AG20443 (cell line): ENCODE data around the gene EID2.
A peak's percentile ranks its signal among the peaks of the same experiment; 100 is the strongest.

Experiments used
- DNase-seq: peaks from one replicate; pipeline ENCODE4 v3.0.0; 2012; ENCODE audit warnings: low spot score, mixed read lengths

The EID2 gene

GRCh38 chr19:39533791-39534190 lies 6.2 kb downstream of the EID2 start:
- no peak for DNase-seq

- no peak for DNase-seq
These were observed 6.9 kb downstream of the EID2 start for GRCh38 chr19:39533003-39533512.

- peak; percentile 99 for DNase-seq
These were observed 7.5 kb downstream of the EID2 start, which contains the start of gene EID2B for GRCh38 chr19:39532233-39533002. TSS of gene EID2B (minus strand) at chr19:39532852. CDS start at chr19:39532802, 50 bp downstream.

GRCh38 chr19:39531834-39532232 lies 8.1 kb downstream of the EID2 start:
- DNase-seq, result no peak

- no peak for DNase-seq
These were observed 14.8 kb downstream of the EID2 start for GRCh38 chr19:39525205-39525604.

- DNase-seq, result no peak
These were observed 15.5 kb downstream of the EID2 start for GRCh38 chr19:39524495-39524894.

- DNase-seq, result no peak
These were observed 19.1 kb downstream of the EID2 start for GRCh38 chr19:39520541-39521484.

- DNase-seq, result no peak
These were observed 21.0 kb downstream of the EID2 start for GRCh38 chr19:39518975-39519374.

GRCh38 chr19:39518458-39518857 lies 21.5 kb downstream of the EID2 start:
- no peak for DNase-seq

GRCh38 chr19:39517432-39517831 lies 22.5 kb downstream of the EID2 start:
- DNase-seq, result no peak

- no peak for DNase-seq
These were observed 23.7 kb downstream of the EID2 start for GRCh38 chr19:39516270-39516669.

- DNase-seq, result no peak
These were observed 24.3 kb downstream of the EID2 start for GRCh38 chr19:39515551-39516191.

- peak; percentile 37 for DNase-seq
These were observed 25.0 kb downstream of the EID2 start, which contains the start of gene SELENOV for GRCh38 chr19:39514840-39515550. TSS of gene SELENOV (plus strand) at chr19:39515139. CDS start at chr19:39515213, 74 bp downstream.

- no peak for DNase-seq
These were observed 27.0 kb downstream of the EID2 start for GRCh38 chr19:39512988-39513387.

GRCh38 chr19:39509233-39509632 lies 30.7 kb downstream of the EID2 start:
- no peak for DNase-seq

GRCh38 chr19:39508629-39509028 lies 31.3 kb downstream of the EID2 start:
- DNase-seq, result no peak

- no peak for DNase-seq
These were observed 32.1 kb downstream of the EID2 start for GRCh38 chr19:39507715-39508364.

- DNase-seq, result peak; percentile 88
These were observed 32.8 kb downstream of the EID2 start for GRCh38 chr19:39506944-39507714.

- no peak for DNase-seq
These were observed 33.4 kb downstream of the EID2 start for GRCh38 chr19:39506598-39506943.
